Chondrocyte (in vitro differentiated cells): Measurements from ENCODE around the gene NID1. TPM values are rescaled to one million over a fixed set of nuclear protein-coding genes. Genes with fewer than 3 reads are reported as not detected.

ENCODE experiments used
- DNase-seq: peaks from one replicate; pipeline ENCODE4 v3.0.0; 2021; ENCODE audit warnings: mixed read lengths, low spot score
- H3K27ac Mint-ChIP-seq: one replicate; pipeline ENCODE4 v1.8.0; 2021; ENCODE audit warnings: mild to moderate bottlenecking, moderate library complexity, mixed read lengths; ENCODE audit not compliant: unreplicated experiment
- H3K27me3 Mint-ChIP-seq: 2 replicates; pipeline ENCODE4 v1.8.0; 2021; ENCODE audit warnings: low read depth, mixed read lengths
- H3K36me3 Mint-ChIP-seq: 2 replicates; pipeline ENCODE4 v1.8.0; 2021; ENCODE audit warnings: low read depth, mixed read lengths
- H3K4me1 Mint-ChIP-seq: 2 replicates; pipeline ENCODE4 v1.8.0; 2021; ENCODE audit warnings: low read depth, mild to moderate bottlenecking, mixed read lengths
- H3K4me3 Mint-ChIP-seq: one replicate; pipeline ENCODE4 v1.8.0; 2021; ENCODE audit warnings: mild to moderate bottlenecking, moderate library complexity, mixed read lengths; ENCODE audit not compliant: unreplicated experiment
- H3K9me3 Mint-ChIP-seq: 2 replicates; pipeline ENCODE4 v1.8.0; 2021; ENCODE audit warnings: low read depth, mixed read lengths
- total RNA-seq: library from RNA; stranded (reverse); gene quantifications from 3 replicates; pipeline ENCODE4 v1.2.1, GENCODE V29; 2021
- TF ChIP-seq, protein P1 (sequence below): fragments of 200-600 bp; sonication (generic); IDR thresholded peaks from 2 replicates; pipeline ENCODE4 v1.5.0; 2021; ENCODE audit warnings: antibody characterized with exemption, mild to moderate bottlenecking, moderate library complexity

The NID1 gene
- total RNA-seq, 1 donor from 2014 or later = 99.1 TPM

GRCh38 chr1:236075848-236076247 lies 11.0 kb upstream of the NID1 start:
- H3K9me3 Mint-ChIP-seq = peaks cover 3% of the 10 kb centered on the region
- H3K4me3 Mint-ChIP-seq = no peak overlapping the region

DNA sequence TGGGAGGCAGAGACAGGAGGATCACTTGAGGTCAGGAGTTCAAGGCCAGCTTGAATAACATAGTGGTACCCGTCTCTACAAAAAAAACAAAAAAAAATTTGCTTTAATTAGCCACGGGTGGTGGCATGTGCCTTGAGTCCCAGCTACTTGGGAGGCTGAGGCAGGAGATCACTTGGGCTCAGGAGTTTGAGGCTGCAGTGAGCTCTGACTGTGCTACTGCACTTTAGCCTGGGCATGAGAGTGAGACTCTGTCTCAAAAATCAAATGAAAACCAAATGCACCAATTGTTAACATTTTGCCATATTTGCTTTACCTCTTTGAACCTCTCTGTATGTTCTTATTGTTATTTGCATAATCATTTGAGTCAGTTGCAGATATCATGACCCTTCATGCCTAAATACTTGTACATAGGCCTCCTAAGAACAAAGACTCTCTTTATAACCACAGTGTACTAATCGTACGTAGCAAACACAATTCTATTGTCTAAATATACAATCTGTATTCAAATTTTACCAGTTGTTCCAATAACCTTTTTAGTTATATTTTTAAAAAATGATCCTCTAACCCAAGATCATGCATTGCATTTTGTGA lies 8.5 kb upstream of the NID1 start:
- no peak for DNase-seq
- Mint-ChIP-seq H3K36me3 (no peaks in the 10 kb centered on the region), H3K9me3 (peaks cover 11% of the 10 kb centered on the region), H3K27me3 (no peaks in the 10 kb centered on the region), H3K4me3 (no peak overlapping the region), H3K4me1 (no peaks in the 10 kb centered on the region), H3K27ac (no peak overlapping the region)
- TF ChIP-seq, protein P1, sequence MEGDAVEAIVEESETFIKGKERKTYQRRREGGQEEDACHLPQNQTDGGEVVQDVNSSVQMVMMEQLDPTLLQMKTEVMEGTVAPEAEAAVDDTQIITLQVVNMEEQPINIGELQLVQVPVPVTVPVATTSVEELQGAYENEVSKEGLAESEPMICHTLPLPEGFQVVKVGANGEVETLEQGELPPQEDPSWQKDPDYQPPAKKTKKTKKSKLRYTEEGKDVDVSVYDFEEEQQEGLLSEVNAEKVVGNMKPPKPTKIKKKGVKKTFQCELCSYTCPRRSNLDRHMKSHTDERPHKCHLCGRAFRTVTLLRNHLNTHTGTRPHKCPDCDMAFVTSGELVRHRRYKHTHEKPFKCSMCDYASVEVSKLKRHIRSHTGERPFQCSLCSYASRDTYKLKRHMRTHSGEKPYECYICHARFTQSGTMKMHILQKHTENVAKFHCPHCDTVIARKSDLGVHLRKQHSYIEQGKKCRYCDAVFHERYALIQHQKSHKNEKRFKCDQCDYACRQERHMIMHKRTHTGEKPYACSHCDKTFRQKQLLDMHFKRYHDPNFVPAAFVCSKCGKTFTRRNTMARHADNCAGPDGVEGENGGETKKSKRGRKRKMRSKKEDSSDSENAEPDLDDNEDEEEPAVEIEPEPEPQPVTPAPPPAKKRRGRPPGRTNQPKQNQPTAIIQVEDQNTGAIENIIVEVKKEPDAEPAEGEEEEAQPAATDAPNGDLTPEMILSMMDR = no peak

More at GRCh38 chr1:236075848-236076247, 11.0 kb upstream of the NID1 start:
- no peak overlapping the region for H3K27ac Mint-ChIP-seq
- no peaks in the 10 kb centered on the region for H3K36me3 Mint-ChIP-seq
- TF ChIP-seq, protein P1 = no peak
- H3K4me1 Mint-ChIP-seq = no peaks in the 10 kb centered on the region
- no peaks in the 10 kb centered on the region for H3K27me3 Mint-ChIP-seq
- DNase-seq = no peak

GRCh38 chr1:236072001-236072400 lies 7.1 kb upstream of the NID1 start:
- H3K36me3 Mint-ChIP-seq = no peaks in the 10 kb centered on the region
- H3K4me1 Mint-ChIP-seq = peaks cover 9% of the 10 kb centered on the region
- H3K27me3 Mint-ChIP-seq = no peaks in the 10 kb centered on the region
- TF ChIP-seq, protein P1 = no peak
- no peak for DNase-seq
- H3K4me3 Mint-ChIP-seq = no peak overlapping the region
- H3K9me3 Mint-ChIP-seq = peaks cover 11% of the 10 kb centered on the region
- H3K27ac Mint-ChIP-seq = no peak overlapping the region

GRCh38 chr1:236070753-236071152 lies 5.9 kb upstream of the NID1 start:
- peaks cover 18% of the 10 kb centered on the region for H3K4me1 Mint-ChIP-seq
- H3K27ac Mint-ChIP-seq = no peak overlapping the region
- DNase-seq = no peak
- TF ChIP-seq, protein P1 = no peak
- H3K27me3 Mint-ChIP-seq = no peaks in the 10 kb centered on the region
- no peak overlapping the region for H3K4me3 Mint-ChIP-seq
- peaks cover 11% of the 10 kb centered on the region for H3K9me3 Mint-ChIP-seq
- no peaks in the 10 kb centered on the region for H3K36me3 Mint-ChIP-seq

GRCh38 chr1:236069796-236070195 lies 4.9 kb upstream of the NID1 start:
- Mint-ChIP-seq H3K4me3 (no peak overlapping the region), H3K27ac (no peak overlapping the region), H3K27me3 (no peaks in the 10 kb centered on the region), H3K4me1 (peaks cover 23% of the 10 kb centered on the region), H3K36me3 (no peaks in the 10 kb centered on the region), H3K9me3 (peaks cover 11% of the 10 kb centered on the region)
- TF ChIP-seq, protein P1 = no peak
- no peak for DNase-seq
